ENCODE data around the gene HIF1A.

DNA sequence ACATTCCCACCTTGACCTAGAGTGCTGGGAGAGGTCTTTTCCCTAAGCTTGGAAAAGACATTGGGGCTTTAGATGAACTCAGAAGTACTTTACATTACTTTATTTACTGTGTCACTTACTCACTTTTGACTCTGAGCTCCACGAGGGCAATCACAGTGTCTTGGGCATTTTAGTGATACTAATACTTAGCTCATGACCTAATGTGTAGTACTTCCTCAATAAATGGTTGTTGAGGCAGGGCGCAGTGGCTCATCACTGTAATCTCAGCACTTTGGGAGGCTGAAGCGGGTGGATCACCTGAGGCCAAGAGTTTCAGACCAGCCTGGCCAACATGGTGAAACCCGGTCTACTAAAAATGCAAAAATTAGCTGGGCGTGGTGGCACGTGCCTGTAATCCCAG lies 47.1 kb downstream of the HIF1A start:
- TF ChIP-seq EZH2 (IDR thresholded peaks at IDR 0.05; ENCODE audit: borderline replicate concordance, insufficient read depth, low read depth, low read length, poor library complexity, severe bottlenecking) = no peak
- TF ChIP-seq, protein P1, sequence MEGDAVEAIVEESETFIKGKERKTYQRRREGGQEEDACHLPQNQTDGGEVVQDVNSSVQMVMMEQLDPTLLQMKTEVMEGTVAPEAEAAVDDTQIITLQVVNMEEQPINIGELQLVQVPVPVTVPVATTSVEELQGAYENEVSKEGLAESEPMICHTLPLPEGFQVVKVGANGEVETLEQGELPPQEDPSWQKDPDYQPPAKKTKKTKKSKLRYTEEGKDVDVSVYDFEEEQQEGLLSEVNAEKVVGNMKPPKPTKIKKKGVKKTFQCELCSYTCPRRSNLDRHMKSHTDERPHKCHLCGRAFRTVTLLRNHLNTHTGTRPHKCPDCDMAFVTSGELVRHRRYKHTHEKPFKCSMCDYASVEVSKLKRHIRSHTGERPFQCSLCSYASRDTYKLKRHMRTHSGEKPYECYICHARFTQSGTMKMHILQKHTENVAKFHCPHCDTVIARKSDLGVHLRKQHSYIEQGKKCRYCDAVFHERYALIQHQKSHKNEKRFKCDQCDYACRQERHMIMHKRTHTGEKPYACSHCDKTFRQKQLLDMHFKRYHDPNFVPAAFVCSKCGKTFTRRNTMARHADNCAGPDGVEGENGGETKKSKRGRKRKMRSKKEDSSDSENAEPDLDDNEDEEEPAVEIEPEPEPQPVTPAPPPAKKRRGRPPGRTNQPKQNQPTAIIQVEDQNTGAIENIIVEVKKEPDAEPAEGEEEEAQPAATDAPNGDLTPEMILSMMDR (IDR thresholded peaks at IDR 0.05) = no peak

Data from B cell (primary cell).